Mucosa of stomach (tissue), 1 donor: ENCODE data around the gene RPSA.

Experiments used
- H3K27me3 ChIP-seq: one replicate; pipeline ENCODE4 v1.7.0; 2013; ENCODE audit warnings: mild to moderate bottlenecking, low read length; ENCODE audit not compliant: control insufficient read depth, insufficient read depth
- H3K36me3 ChIP-seq: one replicate; pipeline ENCODE4 v1.7.0; 2013; ENCODE audit warnings: low read length; ENCODE audit not compliant: control insufficient read depth, insufficient read depth
- H3K4me1 ChIP-seq: one replicate; pipeline ENCODE4 v1.7.0; 2013; ENCODE audit warnings: mild to moderate bottlenecking, low read length; ENCODE audit not compliant: control insufficient read depth, insufficient read depth
- H3K4me3 ChIP-seq: one replicate; pipeline ENCODE4 v1.7.0; 2013; ENCODE audit warnings: low read length
- H3K9ac ChIP-seq: one replicate; pipeline ENCODE4 v1.7.0; 2013; ENCODE audit warnings: mild to moderate bottlenecking, low read length, moderate library complexity
- H3K9me3 ChIP-seq: one replicate; pipeline ENCODE4 v1.7.0; 2013; ENCODE audit warnings: mild to moderate bottlenecking, low read length, moderate library complexity; ENCODE audit not compliant: control insufficient read depth
- donor health status: Pancreatic carcinoma.

Gene RPSA

GRCh38 chr3:39429466-39429865 lies 22.9 kb downstream of the RPSA start:
- peaks cover 5% of the 10 kb centered on the region for H3K4me1 ChIP-seq
- no peaks in the 10 kb centered on the region for H3K27me3 ChIP-seq
- no peaks in the 10 kb centered on the region for H3K9me3 ChIP-seq
- no peaks in the 10 kb centered on the region for H3K36me3 ChIP-seq
- no peak overlapping the region for H3K4me3 ChIP-seq
- H3K9ac ChIP-seq: no peak overlapping the region

- peaks cover 5% of the 10 kb centered on the region for H3K4me1 ChIP-seq
- H3K27me3 ChIP-seq: no peaks in the 10 kb centered on the region
Observed at GRCh38 chr3:39432342-39432741, 25.8 kb downstream of the RPSA start.

GRCh38 chr3:39433642-39434041 lies 27.1 kb downstream of the RPSA start:
- Histone ChIP-seq H3K27me3 (no peaks in the 10 kb centered on the region), H3K9ac (no peak overlapping the region), H3K4me3 (no peak overlapping the region), H3K36me3 (no peaks in the 10 kb centered on the region), H3K9me3 (no peaks in the 10 kb centered on the region), H3K4me1 (peaks cover 5% of the 10 kb centered on the region)

More at GRCh38 chr3:39432342-39432741, 25.8 kb downstream of the RPSA start:
- no peaks in the 10 kb centered on the region for H3K36me3 ChIP-seq
- no peaks in the 10 kb centered on the region for H3K9me3 ChIP-seq
- no peak overlapping the region for H3K4me3 ChIP-seq
- no peak overlapping the region for H3K9ac ChIP-seq

GRCh38 chr3:39434574-39434973 lies 28.1 kb downstream of the RPSA start:
- Histone ChIP-seq H3K4me1 (peaks cover 5% of the 10 kb centered on the region), H3K9me3 (no peaks in the 10 kb centered on the region), H3K27me3 (no peaks in the 10 kb centered on the region), H3K4me3 (no peak overlapping the region), H3K36me3 (no peaks in the 10 kb centered on the region), H3K9ac (no peak overlapping the region)

- no peaks in the 10 kb centered on the region for H3K9me3 ChIP-seq
- no peak overlapping the region for H3K9ac ChIP-seq
- no peaks in the 10 kb centered on the region for H3K27me3 ChIP-seq
- peaks cover 5% of the 10 kb centered on the region for H3K4me1 ChIP-seq
- H3K36me3 ChIP-seq: no peaks in the 10 kb centered on the region
- H3K4me3 ChIP-seq: no peak overlapping the region
Observed at GRCh38 chr3:39435006-39435748, 28.7 kb downstream of the RPSA start.

GRCh38 chr3:39438880-39439279 lies 32.4 kb downstream of the RPSA start:
- Histone ChIP-seq H3K36me3 (no peaks in the 10 kb centered on the region), H3K9ac (no peak overlapping the region), H3K4me1 (no peaks in the 10 kb centered on the region), H3K4me3 (no peak overlapping the region), H3K27me3 (no peaks in the 10 kb centered on the region), H3K9me3 (no peaks in the 10 kb centered on the region)

- Histone ChIP-seq H3K9me3 (no peaks in the 10 kb centered on the region), H3K4me1 (no peaks in the 10 kb centered on the region), H3K36me3 (no peaks in the 10 kb centered on the region), H3K9ac (no peak overlapping the region), H3K4me3 (no peak overlapping the region), H3K27me3 (no peaks in the 10 kb centered on the region)
Observed at GRCh38 chr3:39440316-39440715, 33.8 kb downstream of the RPSA start.

- Histone ChIP-seq H3K4me1 (no peaks in the 10 kb centered on the region), H3K9ac (no peak overlapping the region), H3K9me3 (no peaks in the 10 kb centered on the region), H3K27me3 (no peaks in the 10 kb centered on the region), H3K36me3 (no peaks in the 10 kb centered on the region), H3K4me3 (no peak overlapping the region)
Observed at GRCh38 chr3:39443530-39443929, 37.0 kb downstream of the RPSA start.

- Histone ChIP-seq H3K36me3 (no peaks in the 10 kb centered on the region), H3K27me3 (no peaks in the 10 kb centered on the region), H3K4me1 (no peaks in the 10 kb centered on the region), H3K9me3 (no peaks in the 10 kb centered on the region), H3K9ac (no peak overlapping the region), H3K4me3 (no peak overlapping the region)
Observed at GRCh38 chr3:39445927-39446326, 39.4 kb downstream of the RPSA start.

GRCh38 chr3:39446444-39446843 lies 39.9 kb downstream of the RPSA start:
- H3K4me1 ChIP-seq: no peaks in the 10 kb centered on the region
- H3K4me3 ChIP-seq: no peak overlapping the region
- no peaks in the 10 kb centered on the region for H3K27me3 ChIP-seq
- no peaks in the 10 kb centered on the region for H3K36me3 ChIP-seq
- H3K9me3 ChIP-seq: no peaks in the 10 kb centered on the region
- H3K9ac ChIP-seq: no peak overlapping the region

- Histone ChIP-seq H3K4me3 (no peak overlapping the region), H3K9me3 (no peaks in the 10 kb centered on the region), H3K27me3 (no peaks in the 10 kb centered on the region), H3K9ac (no peak overlapping the region), H3K4me1 (no peaks in the 10 kb centered on the region), H3K36me3 (no peaks in the 10 kb centered on the region)
Observed at GRCh38 chr3:39447637-39448483, 41.3 kb downstream of the RPSA start.

- Histone ChIP-seq H3K27me3 (no peaks in the 10 kb centered on the region), H3K9me3 (no peaks in the 10 kb centered on the region), H3K4me3 (no peak overlapping the region), H3K9ac (no peak overlapping the region), H3K36me3 (no peaks in the 10 kb centered on the region), H3K4me1 (no peaks in the 10 kb centered on the region)
Observed at GRCh38 chr3:39448506-39449233, 42.1 kb downstream of the RPSA start.
